Panc1 (cell line): Measurements from ENCODE around the gene BMP2K.

Experiments
- POLR2AphosphoS5 ChIP-seq: IDR thresholded peaks from 2 replicates; pipeline ENCODE4 v1.6.1; 2012; ENCODE audit warnings: mild to moderate bottlenecking, low read depth, low read length, moderate library complexity
- SIN3A ChIP-seq: IDR thresholded peaks from 2 replicates; pipeline ENCODE4 v1.6.1; 2012; ENCODE audit warnings: low read depth, mild to moderate bottlenecking, low read length, moderate library complexity, borderline replicate concordance; ENCODE audit not compliant: insufficient read depth
- TCF7L2 ChIP-seq: IDR thresholded peaks from 2 replicates; pipeline ENCODE4 v1.6.1; 2011; ENCODE audit warnings: mild to moderate bottlenecking, low read depth, low read length, inconsistent platforms
- TF ChIP-seq, protein P1 (sequence below): fragments of 450-650 bp; IDR thresholded peaks from 2 replicates; pipeline ENCODE4 v1.5.1; 2017; ENCODE audit warnings: mild to moderate bottlenecking
- TF ChIP-seq, protein P2 (sequence below), 2 experiments: IDR thresholded peaks; 2 replicates each; pipeline ENCODE4 v1.6.1; 2011 to 2012; ENCODE audit warnings: low read depth in 2 of 2, control low read depth in 1 of 2, low read length in 1 of 2, mild to moderate bottlenecking in 1 of 2, moderate library complexity in 1 of 2; ENCODE audit not compliant: insufficient read depth in 1 of 2

DNA sequence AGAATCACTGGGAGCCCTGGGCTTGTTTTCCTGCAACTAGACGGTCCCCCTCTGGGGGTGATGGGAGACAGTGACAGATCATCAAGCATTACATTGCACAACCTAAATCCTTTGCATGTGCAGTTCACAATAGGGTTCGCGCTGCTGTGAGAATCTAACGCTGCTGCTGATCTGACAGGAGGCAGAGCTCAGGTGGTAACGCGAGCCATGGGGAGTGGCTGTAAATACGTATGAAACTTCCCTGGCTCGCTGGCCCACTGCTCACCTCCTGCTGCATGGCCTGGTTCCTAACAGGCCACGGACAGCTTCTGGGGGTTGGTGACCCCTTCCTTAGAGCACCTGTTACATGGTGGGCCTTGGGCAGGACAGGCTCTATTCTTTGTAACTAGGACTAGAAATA is 152.7 kb downstream of the BMP2K start:
- TF ChIP-seq, protein P1, sequence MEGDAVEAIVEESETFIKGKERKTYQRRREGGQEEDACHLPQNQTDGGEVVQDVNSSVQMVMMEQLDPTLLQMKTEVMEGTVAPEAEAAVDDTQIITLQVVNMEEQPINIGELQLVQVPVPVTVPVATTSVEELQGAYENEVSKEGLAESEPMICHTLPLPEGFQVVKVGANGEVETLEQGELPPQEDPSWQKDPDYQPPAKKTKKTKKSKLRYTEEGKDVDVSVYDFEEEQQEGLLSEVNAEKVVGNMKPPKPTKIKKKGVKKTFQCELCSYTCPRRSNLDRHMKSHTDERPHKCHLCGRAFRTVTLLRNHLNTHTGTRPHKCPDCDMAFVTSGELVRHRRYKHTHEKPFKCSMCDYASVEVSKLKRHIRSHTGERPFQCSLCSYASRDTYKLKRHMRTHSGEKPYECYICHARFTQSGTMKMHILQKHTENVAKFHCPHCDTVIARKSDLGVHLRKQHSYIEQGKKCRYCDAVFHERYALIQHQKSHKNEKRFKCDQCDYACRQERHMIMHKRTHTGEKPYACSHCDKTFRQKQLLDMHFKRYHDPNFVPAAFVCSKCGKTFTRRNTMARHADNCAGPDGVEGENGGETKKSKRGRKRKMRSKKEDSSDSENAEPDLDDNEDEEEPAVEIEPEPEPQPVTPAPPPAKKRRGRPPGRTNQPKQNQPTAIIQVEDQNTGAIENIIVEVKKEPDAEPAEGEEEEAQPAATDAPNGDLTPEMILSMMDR, result no peak
- TF ChIP-seq POLR2AphosphoS5, result no peak
- TF ChIP-seq TCF7L2, result no peak
- TF ChIP-seq, protein P2, sequence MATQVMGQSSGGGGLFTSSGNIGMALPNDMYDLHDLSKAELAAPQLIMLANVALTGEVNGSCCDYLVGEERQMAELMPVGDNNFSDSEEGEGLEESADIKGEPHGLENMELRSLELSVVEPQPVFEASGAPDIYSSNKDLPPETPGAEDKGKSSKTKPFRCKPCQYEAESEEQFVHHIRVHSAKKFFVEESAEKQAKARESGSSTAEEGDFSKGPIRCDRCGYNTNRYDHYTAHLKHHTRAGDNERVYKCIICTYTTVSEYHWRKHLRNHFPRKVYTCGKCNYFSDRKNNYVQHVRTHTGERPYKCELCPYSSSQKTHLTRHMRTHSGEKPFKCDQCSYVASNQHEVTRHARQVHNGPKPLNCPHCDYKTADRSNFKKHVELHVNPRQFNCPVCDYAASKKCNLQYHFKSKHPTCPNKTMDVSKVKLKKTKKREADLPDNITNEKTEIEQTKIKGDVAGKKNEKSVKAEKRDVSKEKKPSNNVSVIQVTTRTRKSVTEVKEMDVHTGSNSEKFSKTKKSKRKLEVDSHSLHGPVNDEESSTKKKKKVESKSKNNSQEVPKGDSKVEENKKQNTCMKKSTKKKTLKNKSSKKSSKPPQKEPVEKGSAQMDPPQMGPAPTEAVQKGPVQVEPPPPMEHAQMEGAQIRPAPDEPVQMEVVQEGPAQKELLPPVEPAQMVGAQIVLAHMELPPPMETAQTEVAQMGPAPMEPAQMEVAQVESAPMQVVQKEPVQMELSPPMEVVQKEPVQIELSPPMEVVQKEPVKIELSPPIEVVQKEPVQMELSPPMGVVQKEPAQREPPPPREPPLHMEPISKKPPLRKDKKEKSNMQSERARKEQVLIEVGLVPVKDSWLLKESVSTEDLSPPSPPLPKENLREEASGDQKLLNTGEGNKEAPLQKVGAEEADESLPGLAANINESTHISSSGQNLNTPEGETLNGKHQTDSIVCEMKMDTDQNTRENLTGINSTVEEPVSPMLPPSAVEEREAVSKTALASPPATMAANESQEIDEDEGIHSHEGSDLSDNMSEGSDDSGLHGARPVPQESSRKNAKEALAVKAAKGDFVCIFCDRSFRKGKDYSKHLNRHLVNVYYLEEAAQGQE (IDR thresholded peaks at IDR 0.05; ENCODE audit: insufficient read depth in 1 of 2, low read depth in 2 of 2, low read length in 1 of 2), result no peak
- TF ChIP-seq SIN3A, result no peak
